GM12878 (cell line): ENCODE measurements around the gene LAD1. TPM values are rescaled to one million over a fixed set of nuclear protein-coding genes. Genes with fewer than 3 reads are reported as not detected.

Experiments
- ATAC-seq: fragments of 200-7000 bp; cut with Tn5 transposase; 3 replicates; pipeline ENCODE4 v1.9.1; 2020; ENCODE audit warnings: mild to moderate bottlenecking, moderate library complexity
- BruUV-seq: library from RNA; stranded (reverse); fragments of 400-500 nt; replicated peaks from 2 replicates; lab custom pipeline; 2021; lab: Mats Ljungman, UMichigan
- CTCF ChIA-PET: fragments of 300-600 bp; sonication (Branson Sonifier 250); formaldehyde crosslinking; extraction: SDS; loops from one replicate; lab custom pipeline; 2021; ENCODE audit warnings: inconsistent platforms; lab: Yijun Ruan, JAX
- POLR2A ChIA-PET: fragments of 350-600 bp; formaldehyde crosslinking; extraction: SDS; loops from one replicate; lab custom pipeline; 2021; ENCODE audit warnings: inconsistent platforms; lab: Charles Lee
- RAD21 ChIA-PET: fragments of 300-600 bp; sonication (Branson Sonifier 250); formaldehyde crosslinking; loops from one replicate; lab custom pipeline; 2023; ENCODE audit warnings: antibody characterized with exemption; ENCODE audit not compliant: unreplicated experiment; lab: Charles Lee
- SMC1A ChIA-PET: fragments of 300-600 bp; sonication (Branson Sonifier 250); formaldehyde crosslinking; loops from one replicate; lab custom pipeline; 2023; ENCODE audit not compliant: unreplicated experiment, uncharacterized antibody; lab: Charles Lee
- DNase-seq: peaks from one replicate; pipeline ENCODE4 v3.0.0-alpha.2; 2011; ENCODE audit warnings: low read depth, low spot score
- FAIRE-seq: peaks from 3 replicates; lab custom pipeline; 2011; peaks lifted over from hg19 to GRCh38; lab: Jason Lieb, UNC
- H2AFZ ChIP-seq: 2 replicates; pipeline ENCODE4 v1.6.0; 2011; ENCODE audit warnings: low read depth, low read length, control low read depth; ENCODE audit not compliant: control insufficient read depth
- H3K27ac ChIP-seq: 2 replicates; pipeline ENCODE4 v1.5.1; 2011; ENCODE audit warnings: control low read depth; ENCODE audit not compliant: control insufficient read depth, insufficient read depth
- H3K27me3 ChIP-seq, 2 experiments: replicated peaks in 1 of 2; 2 replicates each; pipeline versions ENCODE4 v1.6.0 to v1.6.1; 2011; ENCODE audit warnings: low read length in 1 of 2; ENCODE audit not compliant: control insufficient read depth in 2 of 2, insufficient read depth in 2 of 2
- H3K36me3 ChIP-seq, 2 experiments: 2 replicates each; pipeline ENCODE4 v1.5.1; 2011; ENCODE audit warnings: low read length in 1 of 2; ENCODE audit not compliant: control insufficient read depth in 2 of 2, insufficient read depth in 2 of 2
- H3K4me1 ChIP-seq: 2 replicates; pipeline ENCODE4 v1.6.1; 2011; ENCODE audit warnings: mild to moderate bottlenecking, low read length, moderate library complexity, mixed read lengths; ENCODE audit not compliant: control insufficient read depth, insufficient read depth
- H3K4me2 ChIP-seq: 2 replicates; pipeline ENCODE4 v1.6.0; 2011; ENCODE audit warnings: control low read depth; ENCODE audit not compliant: control insufficient read depth, insufficient read depth
- H3K4me3 ChIP-seq: fragments of 200-600 bp; sonication (generic); 2 replicates; pipeline ENCODE4 v1.5.1; 2016
- H3K79me2 ChIP-seq: 2 replicates; pipeline ENCODE4 v1.6.0; 2011; ENCODE audit warnings: low read length; ENCODE audit not compliant: control insufficient read depth, insufficient read depth
- H3K9ac ChIP-seq: 2 replicates; pipeline ENCODE4 v1.8.0; 2011; ENCODE audit warnings: low read length, control low read depth, mixed read lengths; ENCODE audit not compliant: control insufficient read depth, insufficient read depth
- H3K9me3 ChIP-seq: replicated peaks from 3 replicates; pipeline ENCODE4 v1.5.1; 2011; ENCODE audit warnings: mild to moderate bottlenecking, low read length; ENCODE audit not compliant: control insufficient read depth, insufficient read depth
- H4K20me1 ChIP-seq: 2 replicates; pipeline ENCODE4 v1.6.0; 2011; ENCODE audit not compliant: control insufficient read depth, insufficient read depth
- CHD2 ChIP-seq: IDR thresholded peaks from 2 replicates; pipeline ENCODE4 v1.6.1; 2011; ENCODE audit warnings: low read depth, low read length, improper control_type of control experiment, borderline replicate concordance
- FOS ChIP-seq: IDR thresholded peaks from 3 replicates; pipeline ENCODE4 v1.6.1; 2011; ENCODE audit warnings: borderline replicate concordance; ENCODE audit not compliant: insufficient read length; ENCODE audit errors: extremely low read depth
- MEF2B ChIP-seq: fragments of 450-650 bp; IDR thresholded peaks from 2 replicates; pipeline ENCODE4 v1.6.1; 2018; ENCODE audit warnings: mild to moderate bottlenecking, moderate library complexity; ENCODE audit not compliant: partially characterized antibody, poor library complexity, severe bottlenecking
- NR2C1 ChIP-seq: fragments of 450-650 bp; IDR thresholded peaks from 2 replicates; pipeline ENCODE4 v1.6.1; 2017; ENCODE audit warnings: antibody characterized with exemption, mild to moderate bottlenecking, moderate library complexity
- NR2C2 ChIP-seq: IDR thresholded peaks from 2 replicates; pipeline ENCODE4 v1.6.1; 2011; ENCODE audit warnings: borderline replicate concordance, low read depth; ENCODE audit not compliant: control insufficient read depth, insufficient read length
- NR2F1 ChIP-seq: fragments of 450-650 bp; conservative IDR thresholded peaks from 2 replicates; pipeline ENCODE4 v1.6.1; 2017; ENCODE audit warnings: mild to moderate bottlenecking
- TCF7 ChIP-seq: IDR thresholded peaks from 2 replicates; pipeline ENCODE4 v1.6.1; 2014; ENCODE audit warnings: antibody characterized with exemption, borderline replicate concordance
- ZNF207 ChIP-seq: fragments of 450-650 bp; IDR thresholded peaks from 2 replicates; pipeline ENCODE4 v1.6.1; 2014; ENCODE audit warnings: antibody characterized with exemption, mild to moderate bottlenecking, borderline replicate concordance
- WGBS: methylation state at CpG from one replicate; pipeline ENCODE4 v1.1.6; 2016; ENCODE audit warnings: low lambda C conversion rate; ENCODE audit not compliant: insufficient replicate concordance, insufficient coverage; ENCODE audit errors: missing lambda C conversion rate; 5-methylcytosine and 5-hydroxymethylcytosine counted together
- in situ Hi-C: fragments of 300-500 bp; cut with MboI; formaldehyde crosslinking; loops from 9 replicates; pipeline ENCODE4 v1.14.3; 2018; ENCODE audit warnings: mixed read lengths
- intact Hi-C: fragments of 100-400 bp; cut with micrococcal nuclease; formaldehyde crosslinking; loops from one replicate; pipeline ENCODE4 v1.14.2; 2022; ENCODE audit not compliant: unreplicated experiment
- polyA plus RNA-seq, 11 experiments: library from polyadenylated mRNA; depleted of rRNA in 4 of 11; unstranded in 6 of 11; stranded (reverse) in 5 of 11; fragments of >200 nt; fragmentation: Nextera tagmentation in 4 of 11; fragmentation: Illumina TruSeq in 1 of 11; extraction: Ambion mirVana in 4 of 11; extraction: Trizol in 1 of 11; gene quantifications; 1 replicate in 1 of 11; 2 replicates in 10 of 11; pipeline versions ENCODE4 v1.2.1 to v1.2.3, GENCODE V29; 2011 to 2016; ENCODE audit warnings: inconsistent platforms in 2 of 11, missing spikeins in 2 of 11, low read depth in 1 of 11
- total RNA-seq, 4 experiments: library from RNA; depleted of rRNA in 3 of 4; stranded (reverse); fragments of >200 nt in 3 of 4; fragmentation: Illumina TruSeq in 1 of 4; extraction: Trizol in 1 of 4; gene quantifications; 2 replicates each; pipeline versions ENCODE4 v1.2.1 to v1.2.3, GENCODE V29; 2013 to 2021
- TF ChIP-seq, protein P1 (sequence below): fragments of 150-350 bp; IDR thresholded peaks from 2 replicates; pipeline ENCODE4 v1.6.1; 2016; ENCODE audit warnings: low read depth, low read length
- TF ChIP-seq, protein P2 (sequence below): fragments of 450-650 bp; formaldehyde crosslinking; IDR thresholded peaks from 2 replicates; pipeline ENCODE4 v1.4.0; 2022; ENCODE audit warnings: mild to moderate bottlenecking, moderate library complexity

Gene LAD1
- total and polyA plus RNA-seq, 10 of the 15 experiments (the other 5 are each of a cell fraction or from before 2014, with no cell fraction given) = 0.05 to 0.48 (median 0.32) TPM; not detected in 3

GRCh38 chr1:201424146-201424545, 25.0 kb upstream of the LAD1 start (continued):
- TF ChIP-seq, protein P1, sequence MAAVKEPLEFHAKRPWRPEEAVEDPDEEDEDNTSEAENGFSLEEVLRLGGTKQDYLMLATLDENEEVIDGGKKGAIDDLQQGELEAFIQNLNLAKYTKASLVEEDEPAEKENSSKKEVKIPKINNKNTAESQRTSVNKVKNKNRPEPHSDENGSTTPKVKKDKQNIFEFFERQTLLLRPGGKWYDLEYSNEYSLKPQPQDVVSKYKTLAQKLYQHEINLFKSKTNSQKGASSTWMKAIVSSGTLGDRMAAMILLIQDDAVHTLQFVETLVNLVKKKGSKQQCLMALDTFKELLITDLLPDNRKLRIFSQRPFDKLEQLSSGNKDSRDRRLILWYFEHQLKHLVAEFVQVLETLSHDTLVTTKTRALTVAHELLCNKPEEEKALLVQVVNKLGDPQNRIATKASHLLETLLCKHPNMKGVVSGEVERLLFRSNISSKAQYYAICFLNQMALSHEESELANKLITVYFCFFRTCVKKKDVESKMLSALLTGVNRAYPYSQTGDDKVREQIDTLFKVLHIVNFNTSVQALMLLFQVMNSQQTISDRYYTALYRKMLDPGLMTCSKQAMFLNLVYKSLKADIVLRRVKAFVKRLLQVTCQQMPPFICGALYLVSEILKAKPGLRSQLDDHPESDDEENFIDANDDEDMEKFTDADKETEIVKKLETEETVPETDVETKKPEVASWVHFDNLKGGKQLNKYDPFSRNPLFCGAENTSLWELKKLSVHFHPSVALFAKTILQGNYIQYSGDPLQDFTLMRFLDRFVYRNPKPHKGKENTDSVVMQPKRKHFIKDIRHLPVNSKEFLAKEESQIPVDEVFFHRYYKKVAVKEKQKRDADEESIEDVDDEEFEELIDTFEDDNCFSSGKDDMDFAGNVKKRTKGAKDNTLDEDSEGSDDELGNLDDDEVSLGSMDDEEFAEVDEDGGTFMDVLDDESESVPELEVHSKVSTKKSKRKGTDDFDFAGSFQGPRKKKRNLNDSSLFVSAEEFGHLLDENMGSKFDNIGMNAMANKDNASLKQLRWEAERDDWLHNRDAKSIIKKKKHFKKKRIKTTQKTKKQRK = no peak
- TF ChIP-seq ZNF207 (no peak), CHD2 (no peak), NR2C1 (no peak)
- TF ChIP-seq, protein P2, sequence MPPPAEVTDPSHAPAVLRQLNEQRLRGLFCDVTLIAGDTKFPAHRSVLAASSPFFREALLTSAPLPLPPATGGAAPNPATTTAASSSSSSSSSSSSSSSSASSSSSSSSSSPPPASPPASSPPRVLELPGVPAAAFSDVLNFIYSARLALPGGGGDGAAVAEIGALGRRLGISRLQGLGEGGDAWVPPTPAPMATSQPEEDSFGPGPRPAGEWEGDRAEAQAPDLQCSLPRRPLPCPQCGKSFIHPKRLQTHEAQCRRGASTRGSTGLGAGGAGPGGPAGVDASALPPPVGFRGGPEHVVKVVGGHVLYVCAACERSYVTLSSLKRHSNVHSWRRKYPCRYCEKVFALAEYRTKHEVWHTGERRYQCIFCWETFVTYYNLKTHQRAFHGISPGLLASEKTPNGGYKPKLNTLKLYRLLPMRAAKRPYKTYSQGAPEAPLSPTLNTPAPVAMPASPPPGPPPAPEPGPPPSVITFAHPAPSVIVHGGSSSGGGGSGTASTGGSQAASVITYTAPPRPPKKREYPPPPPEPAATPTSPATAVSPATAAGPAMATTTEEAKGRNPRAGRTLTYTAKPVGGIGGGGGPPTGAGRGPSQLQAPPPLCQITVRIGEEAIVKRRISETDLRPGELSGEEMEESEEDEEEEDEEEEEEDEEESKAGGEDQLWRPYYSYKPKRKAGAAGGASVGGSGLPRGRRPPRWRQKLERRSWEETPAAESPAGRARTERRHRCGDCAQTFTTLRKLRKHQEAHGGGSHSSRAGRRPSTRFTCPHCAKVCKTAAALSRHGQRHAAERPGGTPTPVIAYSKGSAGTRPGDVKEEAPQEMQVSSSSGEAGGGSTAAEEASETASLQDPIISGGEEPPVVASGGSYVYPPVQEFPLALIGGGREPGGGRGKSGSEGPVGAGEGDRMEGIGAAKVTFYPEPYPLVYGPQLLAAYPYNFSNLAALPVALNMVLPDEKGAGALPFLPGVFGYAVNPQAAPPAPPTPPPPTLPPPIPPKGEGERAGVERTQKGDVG (CRISPR knock-in tag) = no peak

DNA sequence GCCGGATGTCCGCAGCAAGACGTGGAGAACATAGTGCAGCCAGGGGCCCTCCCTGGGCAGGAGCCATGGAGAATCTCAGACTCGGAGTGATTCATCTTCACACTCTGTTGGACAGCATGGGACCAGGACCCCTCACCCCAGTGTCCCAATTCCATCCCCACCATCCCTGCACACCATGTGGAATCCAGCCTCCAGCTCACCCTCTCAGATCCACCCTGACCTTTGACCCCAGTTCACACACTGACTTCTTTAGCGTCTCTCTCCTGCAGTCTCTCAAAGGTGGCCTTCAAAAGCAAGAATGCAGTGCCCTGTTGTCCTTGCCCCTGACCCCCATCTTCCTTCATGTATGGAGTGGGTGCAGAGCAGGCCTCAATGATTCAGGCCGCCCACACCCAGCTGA, 24.5 kb upstream of the LAD1 start:
- peaks cover 12% of the 10 kb centered on the region for H3K4me1 ChIP-seq

More for the DNA sequence above, 24.5 kb upstream of the LAD1 start:
- ATAC-seq (no peak), FAIRE-seq (no peak), DNase-seq (no peak)
- BruUV-seq = no TSS peak
- no peaks in the 10 kb centered on the region; the same call in 2 of the 3 replicates for H3K9me3 ChIP-seq
- 44% methylated on average over 6 of the region's 6 CpGs for WGBS
- ChIA-PET SMC1A (no interaction called here), POLR2A (no interaction called here), RAD21 (no interaction called here), CTCF (interaction anchor here (4.8 to 5.0 kb wide), 2 partner anchors 12 to 38 kb away, joined by 25 read pairs; no protein-coding TSS in a partner anchor)
- H3K79me2 ChIP-seq = no peaks in the 10 kb centered on the region
- H3K27ac ChIP-seq = no peak overlapping the region
- H3K4me2 ChIP-seq = no peak overlapping the region
- no peaks in the 10 kb centered on the region for H3K36me3 ChIP-seq
- H3K4me3 ChIP-seq = no peak overlapping the region
- no peak overlapping the region for H2AFZ ChIP-seq
- H4K20me1 ChIP-seq = no peaks in the 10 kb centered on the region
- intact Hi-C loops (no loop called here), in situ Hi-C loops (no loop called here)
- no peaks in the 10 kb centered on the region for H3K27me3 ChIP-seq
- TF ChIP-seq NR2F1 = peak; percentile 48; the same call in 1 of the 2 replicates
- TF ChIP-seq FOS = no peak
- TF ChIP-seq MEF2B = no peak
- 0 out of 2 replicates have a peak, but pooled peaks have one; percentile 24 for TF ChIP-seq NR2C1
- peak; percentile 19 for TF ChIP-seq NR2C2
- no peak for TF ChIP-seq TCF7
- no peak overlapping the region for H3K9ac ChIP-seq
